Mesangial cell (primary cell): ENCODE measurements around the gene LCN2. TPM values are rescaled to one million over a fixed set of nuclear protein-coding genes. Genes with fewer than 3 reads are reported as not detected.

ENCODE experiments used
- total RNA-seq: library from RNA; depleted of rRNA; stranded (reverse); fragments of >200 nt; gene quantifications from 2 replicates; pipeline ENCODE4 v1.2.3, GENCODE V29; 2015

LCN2 gene
- total RNA-seq = 1.9 TPM in 1 of 2 replicates, not detected in the other

GRCh38 chr9:128149001-128149701 is at the start of gene LCN2:
LCN2 (plus strand) TSS chr9:128149453; CDS start chr9:128149526, 73 bp downstream.

GRCh38 chr9:128127568-128127989 is 21.7 kb upstream of the LCN2 start, which contains the start of gene PTGES2:
PTGES2 (minus strand) TSS chr9:128127729; CDS start chr9:128127717, 12 bp downstream.

GRCh38 chr9:128159784-128160602 is 10.7 kb downstream of the LCN2 start, which contains the start of gene BBLN:
BBLN (plus strand) TSS chr9:128160265; CDS start chr9:128160408, 143 bp downstream.

GRCh38 chr9:128191406-128192046 is 42.3 kb downstream of the LCN2 start, which contains the start of gene CIZ1:
CIZ1 (minus strand) TSS chr9:128191572; CDS start chr9:128190857, 715 bp downstream.

Other genes starting within 250 kb of the LCN2 start
- 37.0 and 62.6 TPM in 2 replicates for gene ST6GALNAC6, start 249.8 kb upstream of the LCN2 start, total RNA-seq
- gene ST6GALNAC4, start 232.4 kb upstream of the LCN2 start, total RNA-seq = 34.1 and 46.1 TPM in 2 replicates
- 2.5 and 4.2 TPM in 2 replicates for gene PIP5KL1, start 218.7 kb upstream of the LCN2 start, total RNA-seq
- 32.8 and 39.1 TPM in 2 replicates for gene DPM2, start 211.6 kb upstream of the LCN2 start, total RNA-seq
- 4.6 and 9.5 TPM in 2 replicates for gene EEIG1, start 168.5 kb upstream of the LCN2 start, total RNA-seq
- gene NAIF1, start 82.1 kb upstream of the LCN2 start, total RNA-seq = 8.3 and 8.5 TPM in 2 replicates
- 9.8 TPM in 2 replicates for gene SLC25A25, start 81.2 kb upstream of the LCN2 start, total RNA-seq
- 84.0 and 100 TPM in 2 replicates for gene PTGES2, start 21.7 kb upstream of the LCN2 start, total RNA-seq
- gene BBLN, start 10.8 kb downstream of the LCN2 start, total RNA-seq = 177 and 374 TPM in 2 replicates
- 67.0 and 90.5 TPM in 2 replicates for gene CIZ1, start 42.1 kb downstream of the LCN2 start, total RNA-seq
- gene DNM1, start 53.9 kb downstream of the LCN2 start, total RNA-seq = 44.2 and 131 TPM in 2 replicates
- gene GOLGA2, start 126.6 kb downstream of the LCN2 start, total RNA-seq = 41.7 and 62.4 TPM in 2 replicates
- gene SWI5, start 126.8 kb downstream of the LCN2 start, total RNA-seq = 48.6 and 66.6 TPM in 2 replicates
- 16.6 and 17.2 TPM in 2 replicates for gene TRUB2, start 173.0 kb downstream of the LCN2 start, total RNA-seq
- gene COQ4, start 173.4 kb downstream of the LCN2 start, total RNA-seq = 61.1 and 63.0 TPM in 2 replicates
- gene SLC27A4, start 191.1 kb downstream of the LCN2 start, total RNA-seq = 36.3 and 48.2 TPM in 2 replicates
- gene URM1, start 221.9 kb downstream of the LCN2 start, total RNA-seq = 47.9 and 55.2 TPM in 2 replicates